Measurements from ENCODE around the gene NSFL1C. TPM values are rescaled to one million over a fixed set of nuclear protein-coding genes. Genes with fewer than 3 reads are reported as not detected.
A peak's percentile ranks its signal among the peaks of the same experiment; 100 is the strongest.

The NSFL1C gene
- total RNA-seq, 2 experiments from 2014 or later: 67.2 to 67.9 TPM

- no peak overlapping the region for H3K27ac Mint-ChIP-seq
- peaks cover 12% of the 10 kb centered on the region for H3K27me3 Mint-ChIP-seq
- no peak for TF ChIP-seq CTCF (IDR thresholded peaks at IDR 0.05)
- ATAC-seq (no peak), DNase-seq (no peak)
- intact Hi-C loops (cut with micrococcal nuclease): no loop called here
- ChIA-PET POLR2A (no interaction called here), CTCF (interaction anchor here (1.4 kb wide), 1 partner anchor 26 kb away, joined by 4 read pairs; no protein-coding TSS in a partner anchor)
- H3K36me3 Mint-ChIP-seq (ENCODE audit: low read depth): no peaks in the 10 kb centered on the region
- no peaks in the 10 kb centered on the region for H3K4me1 Mint-ChIP-seq (ENCODE audit: low read depth)
- H3K9me3 Mint-ChIP-seq: no peaks in the 10 kb centered on the region
- no peak overlapping the region for H3K4me3 Mint-ChIP-seq
Measured at GRCh38 chr20:1477896-1478490, 11.3 kb upstream of the NSFL1C start.

GRCh38 chr20:1474817-1475603, 8.4 kb upstream of the NSFL1C start:
- peak; percentile 16 for DNase-seq
- H3K9me3 Mint-ChIP-seq: no peaks in the 10 kb centered on the region
- no peak overlapping the region for H3K27ac Mint-ChIP-seq
- peaks cover 3% of the 10 kb centered on the region for H3K27me3 Mint-ChIP-seq
- ChIA-PET POLR2A (no interaction called here), CTCF (interaction anchor here (1.0 to 3.2 kb wide), 3 partner anchors 8 to 259 kb away, joined by 3 to 22 read pairs (median 3); no protein-coding TSS in a partner anchor)
- TF ChIP-seq CTCF (IDR thresholded peaks at IDR 0.05): peak; percentile 29
- H3K4me3 Mint-ChIP-seq: no peak overlapping the region
- intact Hi-C loops (cut with micrococcal nuclease): no loop called here
- H3K4me1 Mint-ChIP-seq (ENCODE audit: low read depth): no peaks in the 10 kb centered on the region
- ATAC-seq: peak; percentile 39
- H3K36me3 Mint-ChIP-seq (ENCODE audit: low read depth): no peaks in the 10 kb centered on the region

GRCh38 chr20:1474325-1474724, 7.7 kb upstream of the NSFL1C start:
- no peak for ATAC-seq
- H3K36me3 Mint-ChIP-seq (ENCODE audit: low read depth): no peaks in the 10 kb centered on the region
- intact Hi-C loops (cut with micrococcal nuclease): no loop called here
- H3K27ac Mint-ChIP-seq: no peak overlapping the region
- DNase-seq: no peak
- CTCF ChIA-PET: interaction anchor here (1.7 to 3.2 kb wide), 2 partner anchors 30 to 303 kb away, joined by 5 to 22 read pairs; no protein-coding TSS in a partner anchor
- H3K4me3 Mint-ChIP-seq: no peak overlapping the region
- H3K27me3 Mint-ChIP-seq: peaks cover 3% of the 10 kb centered on the region
- H3K9me3 Mint-ChIP-seq: no peaks in the 10 kb centered on the region
- TF ChIP-seq CTCF (IDR thresholded peaks at IDR 0.05): no peak
- no peaks in the 10 kb centered on the region for H3K4me1 Mint-ChIP-seq (ENCODE audit: low read depth)
- POLR2A ChIA-PET: no interaction called here

- no peak overlapping the region for H3K4me3 Mint-ChIP-seq
- POLR2A ChIA-PET: interaction anchor here (0.9 kb wide), 1 partner anchor 12 kb away, joined by 3 read pairs; no protein-coding TSS in a partner anchor
- H3K36me3 Mint-ChIP-seq (ENCODE audit: low read depth): no peaks in the 10 kb centered on the region
Measured at GRCh38 chr20:1473246-1474220, 6.9 kb upstream of the NSFL1C start.

More at GRCh38 chr20:1473246-1474220, 6.9 kb upstream of the NSFL1C start:
- no peaks in the 10 kb centered on the region for H3K9me3 Mint-ChIP-seq
- no peak for TF ChIP-seq CTCF (IDR thresholded peaks at IDR 0.05)
- intact Hi-C loops (cut with micrococcal nuclease): no loop called here
- peaks cover 3% of the 10 kb centered on the region for H3K27me3 Mint-ChIP-seq
- DNase-seq (no peak), ATAC-seq (no peak)
- no peak overlapping the region for H3K27ac Mint-ChIP-seq
- H3K4me1 Mint-ChIP-seq (ENCODE audit: low read depth): no peaks in the 10 kb centered on the region
- CTCF ChIA-PET: interaction anchor here (0.6 to 3.2 kb wide), 3 partner anchors 30 to 304 kb away, joined by 3 to 22 read pairs (median 5); no protein-coding TSS in a partner anchor

Measured in activated CD8-positive, alpha-beta T cell treated with anti-CD3 and anti-CD28 coated beads for 36 hours (primary cell).